ENCODE results near the gene SCARB1. TPM values are rescaled to one million over a fixed set of nuclear protein-coding genes. Genes with fewer than 3 reads are reported as not detected.
A peak's percentile ranks its signal among the peaks of the same experiment; 100 is the strongest.

Gene SCARB1
- total and polyA plus RNA-seq, 9 of the 15 experiments (the other 6 are each of a cell fraction or from before 2014, with no cell fraction given) = 0.56 to 157 (median 52.8) TPM

GRCh38 chr12:124750787-124751471 is 112.7 kb downstream of the SCARB1 start:
- no peaks in the 10 kb centered on the region for H3K36me3 ChIP-seq (ENCODE audit: control insufficient read depth, insufficient read depth, low read length)
- peaks cover 4% of the 10 kb centered on the region; the same call in 1 of the 2 replicates for H4K20me1 ChIP-seq (replicated peaks; ENCODE audit: control insufficient read depth, insufficient read depth, low read length)
- no peak overlapping the region for H3K4me3 ChIP-seq
- H3K9me1 ChIP-seq (ENCODE audit: control insufficient read depth, insufficient read depth, low read length) = no peaks in the 10 kb centered on the region
- BruUV-seq (replicated peaks) = no TSS peak
- H3K4me1 ChIP-seq (replicated peaks in 1 of 2; ENCODE audit: control insufficient read depth in 2 of 2, insufficient read depth in 2 of 2, low read length in 2 of 2) = peaks cover 4 to 10% of the 10 kb centered on the region in 2 experiments; a peak in 4 of 5 replicates
- FAIRE-seq (peak; percentile 51), ATAC-seq (peak; percentile 77), DNase-seq (ENCODE audit: extremely low read depth in 1 of 4, low spot score in 3 of 4) (peak; percentile 55 to 60 (median 58))
- WGBS (ENCODE audit: insufficient coverage, low coverage, missing lambda C conversion rate) = 7% methylated on average over 17 of the region's 19 CpGs
- peaks cover 10% of the 10 kb centered on the region for H3K9me3 ChIP-seq (replicated peaks; ENCODE audit: control insufficient read depth, insufficient read depth, low read depth, low read length)
- ChIA-PET POLR2A (interaction anchor here (0.5 to 0.7 kb wide), 2 partner anchors 40 to 318 kb away, joined by 3 to 4 read pairs; no protein-coding TSS in a partner anchor), CTCF (ENCODE audit: low intra/inter-chr PET ratio) (interaction anchor here (0.7 kb wide), 1 partner anchor 949 kb away, joined by 6 read pairs; no protein-coding TSS in a partner anchor)
- H2AFZ ChIP-seq (ENCODE audit: low read depth, low read length) = no peak overlapping the region
- no peak overlapping the region for H3K4me2 ChIP-seq (ENCODE audit: insufficient read depth, low read length)
- no peak overlapping the region for H3K27ac ChIP-seq (ENCODE audit: extremely low read depth, low read depth, low read length)
- peaks cover 41 to 85% of the 10 kb centered on the region in 2 experiments for H3K27me3 ChIP-seq (ENCODE audit: control insufficient read depth in 2 of 2, insufficient read depth in 2 of 2, low read length in 2 of 2)
- intact Hi-C loops (cut with micrococcal nuclease) (loop anchor here (2.0 to 5.0 kb wide), 3 partner anchors 70 to 714 kb away; partner anchors contain the start of gene NCOR2), in situ Hi-C loops (cut with MboI) (no loop called here)
- H3K79me2 ChIP-seq (ENCODE audit: control insufficient read depth, insufficient read depth, low read length) = no peaks in the 10 kb centered on the region
- H3K9ac ChIP-seq (ENCODE audit: insufficient read depth in 1 of 2, low read depth in 2 of 2, low read length in 2 of 2) = peak overlapping the region in 1 of 2 experiments; percentile 0; a peak in 1 of 4 replicates
- TF ChIP-seq ZNF140 (CRISPR knock-in tag; IDR thresholded peaks at IDR 0.05) (no peak), STAG1 (CRISPR knock-in tag; IDR thresholded peaks at IDR 0.05; ENCODE audit: borderline replicate concordance) (peak; percentile 26; the same call in 1 of the 2 replicates), POLR2H (tag; IDR thresholded peaks at IDR 0.05; ENCODE audit: low read depth) (no peak), REST (IDR thresholded peaks at IDR 0.05; ENCODE audit: borderline replicate concordance) (peak; percentile 46), REST (CRISPR knock-in tag; IDR thresholded peaks at IDR 0.05; ENCODE audit: low read depth) (no peak), SMC3 (conservative IDR thresholded peaks at IDR 0.05; ENCODE audit: insufficient read depth, low read depth, low read length) (peak; percentile 38; the same call in 1 of the 2 replicates), CTCF (IDR thresholded peaks at IDR 0.05 in 2 of 3, conservative IDR thresholded peaks at IDR 0.05 in 1 of 3; ENCODE audit: insufficient read depth in 2 of 3, low read depth in 1 of 3, low read length in 3 of 3) (peak; percentile 61 to 67 (median 63)), RAD21 (CRISPR knock-in tag; conservative IDR thresholded peaks at IDR 0.05 in 1 of 2, IDR thresholded peaks at IDR 0.05 in 1 of 2) (peak; percentile 51 to 78; a peak in 3 of 4 replicates), MCM3 (IDR thresholded peaks at IDR 0.05) (no peak), STAT5B (CRISPR knock-in tag; IDR thresholded peaks at IDR 0.05) (no peak), L3MBTL2 (IDR thresholded peaks at IDR 0.05) (no peak)
